HEK293 (cell line): ENCODE data around the gene CSNK1G1.
"Not testable (repeated sequence)": the region's sequence is repeated elsewhere in the genome, so short reads cannot be mapped to it uniquely, and the experiment has no call there.

ENCODE experiments used
- CTCF ChIA-PET: fragments of 350-600 bp; formaldehyde crosslinking; extraction: SDS; loops from one replicate; lab custom pipeline; 2021; ENCODE audit warnings: antibody characterized with exemption; lab: Yijun Ruan, JAX
- POLR2A ChIA-PET: fragments of 300-600 bp; formaldehyde crosslinking; extraction: SDS; loops from one replicate; lab custom pipeline; 2020; ENCODE audit warnings: antibody characterized with exemption, inconsistent platforms; lab: Yijun Ruan, JAX
- H3K27ac ChIP-seq: fragments of 200-500 bp; sonication (Bioruptor generic); 2 replicates; pipeline ENCODE4 v1.5.1; 2014; ENCODE audit warnings: low read depth, low read length, control low read depth, inconsistent platforms; ENCODE audit errors: extremely low read depth
- H3K36me3 ChIP-seq, 2 experiments: fragments of 200-500 bp in 1 of 2; sonication (Bioruptor generic) in 1 of 2; 1 replicate in 1 of 2; 2 replicates in 1 of 2; pipeline ENCODE4 v1.5.1; 2014 to 2017; ENCODE audit warnings: inconsistent platforms in 2 of 2, low read length in 2 of 2; ENCODE audit not compliant: control insufficient read depth in 2 of 2, insufficient read depth in 1 of 2
- H3K4me1 ChIP-seq: fragments of 200-500 bp; sonication (Bioruptor generic); 2 replicates; pipeline ENCODE4 v1.5.1; 2014; ENCODE audit warnings: mild to moderate bottlenecking, low read length, inconsistent platforms; ENCODE audit not compliant: control insufficient read depth, insufficient read depth
- H3K4me3 ChIP-seq: 2 replicates; pipeline ENCODE4 v1.5.1; 2011; ENCODE audit warnings: low read depth, mild to moderate bottlenecking, control low read depth, low read length, moderate library complexity
- H3K9me3 ChIP-seq: fragments of 200-500 bp; sonication (Bioruptor generic); 2 replicates; pipeline ENCODE4 v1.5.1; 2014; ENCODE audit warnings: low read depth, low read length, inconsistent platforms; ENCODE audit not compliant: control insufficient read depth, insufficient read depth
- GLIS2 ChIP-seq: fragments of 450-650 bp; formaldehyde crosslinking; IDR thresholded peaks from 2 replicates; pipeline ENCODE4 v1.5.1; 2016; ENCODE audit warnings: missing biosample characterization, missing genetic modification characterization
- SCRT1 ChIP-seq: fragments of 450-650 bp; formaldehyde crosslinking; IDR thresholded peaks from 2 replicates; pipeline ENCODE4 v1.5.1; 2016; ENCODE audit warnings: missing biosample characterization, missing genetic modification characterization, borderline replicate concordance
- YY1 ChIP-seq: fragments of 450-650 bp; formaldehyde crosslinking; IDR thresholded peaks from 2 replicates; pipeline ENCODE4 v1.5.1; 2018; ENCODE audit warnings: missing biosample characterization, missing genetic modification characterization
- YY2 ChIP-seq: fragments of 450-650 bp; formaldehyde crosslinking; IDR thresholded peaks from 2 replicates; pipeline ENCODE4 v1.5.1; 2016; ENCODE audit warnings: missing biosample characterization, missing genetic modification characterization
- ZBTB17 ChIP-seq: fragments of 450-650 bp; formaldehyde crosslinking; IDR thresholded peaks from 2 replicates; pipeline ENCODE4 v1.5.1; 2016; ENCODE audit warnings: missing biosample characterization, missing genetic modification characterization
- ZBTB20 ChIP-seq: fragments of 450-650 bp; formaldehyde crosslinking; IDR thresholded peaks from 2 replicates; pipeline ENCODE4 v1.5.1; 2016; ENCODE audit warnings: missing biosample characterization, missing genetic modification characterization
- ZBTB48 ChIP-seq: fragments of 450-650 bp; formaldehyde crosslinking; IDR thresholded peaks from 2 replicates; pipeline ENCODE4 v1.5.1; 2016; ENCODE audit warnings: missing biosample characterization, missing genetic modification characterization
- ZBTB8A ChIP-seq: fragments of 450-650 bp; formaldehyde crosslinking; IDR thresholded peaks from 2 replicates; pipeline ENCODE4 v1.5.1; 2016; ENCODE audit warnings: missing biosample characterization, missing genetic modification characterization
- ZNF335 ChIP-seq: fragments of 450-650 bp; formaldehyde crosslinking; conservative IDR thresholded peaks from 2 replicates; pipeline ENCODE4 v1.5.1; 2016; ENCODE audit warnings: missing biosample characterization, missing genetic modification characterization
- ZNF341 ChIP-seq: fragments of 450-650 bp; formaldehyde crosslinking; IDR thresholded peaks from 2 replicates; pipeline ENCODE4; 2016; ENCODE audit warnings: low read depth, missing biosample characterization, missing genetic modification characterization
- ZNF514 ChIP-seq: fragments of 450-650 bp; formaldehyde crosslinking; IDR thresholded peaks from 2 replicates; pipeline ENCODE4 v1.5.1; 2016; ENCODE audit warnings: missing biosample characterization, missing genetic modification characterization
- ZNF561 ChIP-seq: fragments of 450-650 bp; IDR thresholded peaks from 2 replicates; pipeline ENCODE4 v1.5.1; 2018; ENCODE audit warnings: missing biosample characterization, missing genetic modification characterization, borderline replicate concordance
- ZNF600 ChIP-seq: fragments of 450-650 bp; formaldehyde crosslinking; IDR thresholded peaks from 2 replicates; pipeline ENCODE4 v1.5.1; 2016; ENCODE audit warnings: missing biosample characterization, missing genetic modification characterization
- ZNF791 ChIP-seq: fragments of 450-650 bp; formaldehyde crosslinking; IDR thresholded peaks from 2 replicates; pipeline ENCODE4 v1.5.1; 2016; ENCODE audit warnings: missing biosample characterization, missing genetic modification characterization
- TF ChIP-seq, protein P1 (sequence below): fragments of 450-650 bp; formaldehyde crosslinking; IDR thresholded peaks from 2 replicates; pipeline ENCODE4 v1.5.1; 2016; ENCODE audit warnings: missing biosample characterization, missing genetic modification characterization
- TF ChIP-seq, protein P2 (sequence below): fragments of 450-650 bp; formaldehyde crosslinking; IDR thresholded peaks from 2 replicates; pipeline ENCODE4 v1.5.1; 2016; ENCODE audit warnings: missing biosample characterization, missing genetic modification characterization, borderline replicate concordance

Gene CSNK1G1

GRCh38 chr15:64326458-64326857 lies 29.5 kb downstream of the CSNK1G1 start:
- H3K27ac ChIP-seq, H3K36me3 ChIP-seq, H3K9me3 ChIP-seq, CTCF ChIA-PET, H3K4me1 ChIP-seq, H3K4me3 ChIP-seq, POLR2A ChIA-PET: not testable (repeated sequence)
- TF ChIP-seq ZNF335 (tag by site-specific recombination), result 0 out of 2 replicates have a peak, but pooled peaks have one; percentile 27
- TF ChIP-seq ZBTB17 (tag by site-specific recombination), result peak; percentile 48; the same call in 1 of the 2 replicates
- TF ChIP-seq ZNF600 (tag by site-specific recombination), result 0 out of 2 replicates have a peak, but pooled peaks have one; percentile 14
- TF ChIP-seq YY2 (tag by site-specific recombination), result 0 out of 2 replicates have a peak, but pooled peaks have one; percentile 48
- peak; percentile 66; the same call in 1 of the 2 replicates for TF ChIP-seq ZBTB48 (tag by site-specific recombination)
- TF ChIP-seq ZBTB8A, result 0 out of 2 replicates have a peak, but pooled peaks have one; percentile 9
- TF ChIP-seq, protein P1, sequence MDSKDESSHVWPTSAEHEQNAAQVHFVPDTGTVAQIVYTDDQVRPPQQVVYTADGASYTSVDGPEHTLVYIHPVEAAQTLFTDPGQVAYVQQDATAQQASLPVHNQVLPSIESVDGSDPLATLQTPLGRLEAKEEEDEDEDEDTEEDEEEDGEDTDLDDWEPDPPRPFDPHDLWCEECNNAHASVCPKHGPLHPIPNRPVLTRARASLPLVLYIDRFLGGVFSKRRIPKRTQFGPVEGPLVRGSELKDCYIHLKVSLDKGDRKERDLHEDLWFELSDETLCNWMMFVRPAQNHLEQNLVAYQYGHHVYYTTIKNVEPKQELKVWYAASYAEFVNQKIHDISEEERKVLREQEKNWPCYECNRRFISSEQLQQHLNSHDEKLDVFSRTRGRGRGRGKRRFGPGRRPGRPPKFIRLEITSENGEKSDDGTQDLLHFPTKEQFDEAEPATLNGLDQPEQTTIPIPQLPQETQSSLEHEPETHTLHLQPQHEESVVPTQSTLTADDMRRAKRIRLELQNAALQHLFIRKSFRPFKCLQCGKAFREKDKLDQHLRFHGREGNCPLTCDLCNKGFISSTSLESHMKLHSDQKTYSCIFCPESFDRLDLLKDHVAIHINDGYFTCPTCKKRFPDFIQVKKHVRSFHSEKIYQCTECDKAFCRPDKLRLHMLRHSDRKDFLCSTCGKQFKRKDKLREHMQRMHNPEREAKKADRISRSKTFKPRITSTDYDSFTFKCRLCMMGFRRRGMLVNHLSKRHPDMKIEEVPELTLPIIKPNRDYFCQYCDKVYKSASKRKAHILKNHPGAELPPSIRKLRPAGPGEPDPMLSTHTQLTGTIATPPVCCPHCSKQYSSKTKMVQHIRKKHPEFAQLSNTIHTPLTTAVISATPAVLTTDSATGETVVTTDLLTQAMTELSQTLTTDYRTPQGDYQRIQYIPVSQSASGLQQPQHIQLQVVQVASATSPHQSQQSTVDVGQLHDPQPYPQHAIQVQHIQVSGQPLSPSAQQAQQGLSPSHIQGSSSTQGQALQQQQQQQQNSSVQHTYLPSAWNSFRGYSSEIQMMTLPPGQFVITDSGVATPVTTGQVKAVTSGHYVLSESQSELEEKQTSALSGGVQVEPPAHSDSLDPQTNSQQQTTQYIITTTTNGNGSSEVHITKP (tag by site-specific recombination), result 0 out of 2 replicates have a peak, but pooled peaks have one; percentile 18
- TF ChIP-seq YY1 (tag by site-specific recombination), result peak; percentile 55; the same call in 1 of the 2 replicates
- TF ChIP-seq ZNF341 (tag by site-specific recombination), result peak; percentile 85
- peak; percentile 14; the same call in 1 of the 2 replicates for TF ChIP-seq ZBTB20 (tag by site-specific recombination)

- CTCF ChIA-PET, result no interaction called here
- Histone ChIP-seq H3K36me3 (no peaks in the 10 kb centered on the region), H3K4me1 (no peaks in the 10 kb centered on the region; the same call in 1 of the 2 replicates), H3K4me3 (no peak overlapping the region)
- TF ChIP-seq ZNF514 (tag by site-specific recombination) (no peak), ZNF791 (no peak), SCRT1 (tag by site-specific recombination) (no peak), ZNF561 (tag by site-specific recombination) (no peak), GLIS2 (tag by site-specific recombination) (no peak)
- TF ChIP-seq, protein P2, sequence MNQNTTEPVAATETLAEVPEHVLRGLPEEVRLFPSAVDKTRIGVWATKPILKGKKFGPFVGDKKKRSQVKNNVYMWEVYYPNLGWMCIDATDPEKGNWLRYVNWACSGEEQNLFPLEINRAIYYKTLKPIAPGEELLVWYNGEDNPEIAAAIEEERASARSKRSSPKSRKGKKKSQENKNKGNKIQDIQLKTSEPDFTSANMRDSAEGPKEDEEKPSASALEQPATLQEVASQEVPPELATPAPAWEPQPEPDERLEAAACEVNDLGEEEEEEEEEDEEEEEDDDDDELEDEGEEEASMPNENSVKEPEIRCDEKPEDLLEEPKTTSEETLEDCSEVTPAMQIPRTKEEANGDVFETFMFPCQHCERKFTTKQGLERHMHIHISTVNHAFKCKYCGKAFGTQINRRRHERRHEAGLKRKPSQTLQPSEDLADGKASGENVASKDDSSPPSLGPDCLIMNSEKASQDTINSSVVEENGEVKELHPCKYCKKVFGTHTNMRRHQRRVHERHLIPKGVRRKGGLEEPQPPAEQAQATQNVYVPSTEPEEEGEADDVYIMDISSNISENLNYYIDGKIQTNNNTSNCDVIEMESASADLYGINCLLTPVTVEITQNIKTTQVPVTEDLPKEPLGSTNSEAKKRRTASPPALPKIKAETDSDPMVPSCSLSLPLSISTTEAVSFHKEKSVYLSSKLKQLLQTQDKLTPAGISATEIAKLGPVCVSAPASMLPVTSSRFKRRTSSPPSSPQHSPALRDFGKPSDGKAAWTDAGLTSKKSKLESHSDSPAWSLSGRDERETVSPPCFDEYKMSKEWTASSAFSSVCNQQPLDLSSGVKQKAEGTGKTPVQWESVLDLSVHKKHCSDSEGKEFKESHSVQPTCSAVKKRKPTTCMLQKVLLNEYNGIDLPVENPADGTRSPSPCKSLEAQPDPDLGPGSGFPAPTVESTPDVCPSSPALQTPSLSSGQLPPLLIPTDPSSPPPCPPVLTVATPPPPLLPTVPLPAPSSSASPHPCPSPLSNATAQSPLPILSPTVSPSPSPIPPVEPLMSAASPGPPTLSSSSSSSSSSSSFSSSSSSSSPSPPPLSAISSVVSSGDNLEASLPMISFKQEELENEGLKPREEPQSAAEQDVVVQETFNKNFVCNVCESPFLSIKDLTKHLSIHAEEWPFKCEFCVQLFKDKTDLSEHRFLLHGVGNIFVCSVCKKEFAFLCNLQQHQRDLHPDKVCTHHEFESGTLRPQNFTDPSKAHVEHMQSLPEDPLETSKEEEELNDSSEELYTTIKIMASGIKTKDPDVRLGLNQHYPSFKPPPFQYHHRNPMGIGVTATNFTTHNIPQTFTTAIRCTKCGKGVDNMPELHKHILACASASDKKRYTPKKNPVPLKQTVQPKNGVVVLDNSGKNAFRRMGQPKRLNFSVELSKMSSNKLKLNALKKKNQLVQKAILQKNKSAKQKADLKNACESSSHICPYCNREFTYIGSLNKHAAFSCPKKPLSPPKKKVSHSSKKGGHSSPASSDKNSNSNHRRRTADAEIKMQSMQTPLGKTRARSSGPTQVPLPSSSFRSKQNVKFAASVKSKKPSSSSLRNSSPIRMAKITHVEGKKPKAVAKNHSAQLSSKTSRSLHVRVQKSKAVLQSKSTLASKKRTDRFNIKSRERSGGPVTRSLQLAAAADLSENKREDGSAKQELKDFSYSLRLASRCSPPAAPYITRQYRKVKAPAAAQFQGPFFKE (tag by site-specific recombination), result no peak
- TF ChIP-seq, all 188 proteins: peak for 0
- no peaks in the 10 kb centered on the region for H3K9me3 ChIP-seq
- H3K27ac ChIP-seq, result no peak overlapping the region
- POLR2A ChIA-PET, result no interaction called here
These were observed 31.7 kb downstream of the CSNK1G1 start for GRCh38 chr15:64324165-64324877.
